PFSK-1 (cell line): ENCODE results near the gene CASS4.

Experiments
- POLR2AphosphoS5 ChIP-seq: IDR thresholded peaks from 2 replicates; pipeline ENCODE4 v1.6.1; 2012; ENCODE audit warnings: low read depth, mild to moderate bottlenecking, control low read depth, low read length, moderate library complexity
- REST ChIP-seq, 2 experiments: IDR thresholded peaks; 2 replicates each; pipeline versions ENCODE4 v1.6.1 to v1.8.0; 2011 to 2012; ENCODE audit warnings: low read depth in 2 of 2, low read length in 2 of 2, control low read depth in 1 of 2, inconsistent platforms in 1 of 2, mild to moderate bottlenecking in 1 of 2, moderate library complexity in 1 of 2; ENCODE audit not compliant: insufficient read depth in 1 of 2
- SIN3A ChIP-seq: IDR thresholded peaks from 2 replicates; pipeline ENCODE4 v1.6.1; 2012; ENCODE audit warnings: mild to moderate bottlenecking, low read length, moderate library complexity, borderline replicate concordance; ENCODE audit not compliant: insufficient read depth

DNA sequence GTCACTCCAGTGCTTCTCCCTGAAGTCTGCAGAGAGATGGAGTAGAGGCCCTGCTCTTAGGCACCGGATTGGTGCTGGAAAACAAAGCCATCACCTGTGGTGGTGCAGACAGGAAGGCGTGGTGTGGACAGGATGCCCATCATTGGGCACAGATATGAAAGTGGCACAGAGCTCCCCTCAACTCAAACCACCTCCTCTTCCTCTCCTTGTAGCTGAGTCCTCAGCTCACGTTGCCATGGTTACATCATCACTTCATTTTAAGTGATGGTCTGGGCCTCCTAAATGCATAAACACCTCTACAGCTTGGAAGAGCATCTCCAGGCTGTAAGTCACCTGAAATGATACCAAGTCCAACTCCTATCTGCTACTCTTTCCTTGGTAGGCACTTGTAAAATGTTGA is 48.4 kb downstream of the CASS4 start:
- TF ChIP-seq POLR2AphosphoS5 (no peak), REST (IDR thresholded peaks at IDR 0.05; ENCODE audit: insufficient read depth in 1 of 2, low read depth in 2 of 2, low read length in 2 of 2) (no peak), SIN3A (no peak)
